ENCODE results near the gene PNPLA7. TPM values are rescaled to one million over a fixed set of nuclear protein-coding genes. Genes with fewer than 3 reads are reported as not detected.

The PNPLA7 gene
- total RNA-seq, 1 experiment from 2014 or later: 3.9 TPM

DNA sequence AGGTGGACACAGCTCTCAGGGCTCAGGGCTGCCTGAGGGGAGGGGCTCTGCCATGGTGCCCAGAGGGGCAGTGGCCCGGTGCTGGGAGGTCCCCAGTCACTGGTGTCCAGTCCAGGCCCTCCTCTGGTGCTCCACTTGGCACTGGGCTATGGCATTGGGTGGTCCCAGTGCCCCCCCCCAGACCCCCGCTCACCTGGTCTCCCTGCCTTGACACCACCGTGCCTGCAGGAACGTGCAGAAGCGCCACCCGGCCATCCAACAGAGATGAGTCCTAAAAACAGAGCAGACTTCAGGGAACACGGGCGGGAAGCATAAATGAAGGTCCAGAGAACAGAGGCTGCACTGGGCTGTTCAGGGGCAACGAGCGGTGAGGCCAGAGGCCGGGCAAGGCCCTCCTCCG lies 48.7 kb downstream of the PNPLA7 start:
- Histone ChIP-seq H3K9me3 (ENCODE audit: control insufficient read depth, insufficient read depth, low read depth, low read length) (no peaks in the 10 kb centered on the region), H3K36me3 (ENCODE audit: control insufficient read depth, insufficient read depth, low read length) (no peaks in the 10 kb centered on the region), H3K4me3 (ENCODE audit: low read depth in 2 of 2, low read length in 2 of 2) (no peak overlapping the region), H3K27ac (ENCODE audit: low read length) (no peak overlapping the region), H3K4me1 (ENCODE audit: control insufficient read depth, insufficient read depth, low read length) (no peaks in the 10 kb centered on the region; the same call in 1 of the 2 replicates), H3K27me3 (ENCODE audit: control insufficient read depth, insufficient read depth, low read length) (no peaks in the 10 kb centered on the region)
- BruUV-seq (replicated peaks): no TSS peak
- in situ Hi-C loops (cut with HindIII; ENCODE audit: low pct_unique_long_range_greater_than_20kb, low sequenced_read_pairs): no loop called here
- CTCF ChIA-PET: no interaction called here
- intact Hi-C loops (cut with micrococcal nuclease; ENCODE audit: unreplicated experiment): no loop called here
- TF ChIP-seq TCF7L2 (IDR thresholded peaks at IDR 0.05; ENCODE audit: low read depth, low read length) (no peak), SIN3A (IDR thresholded peaks at IDR 0.05; ENCODE audit: borderline replicate concordance, insufficient read depth, low read depth, low read length) (no peak)
- ATAC-seq: no peak
- no peak for DNase-seq (ENCODE audit: low read depth, low spot score)
- POLR2A ChIA-PET: no interaction called here

DNA sequence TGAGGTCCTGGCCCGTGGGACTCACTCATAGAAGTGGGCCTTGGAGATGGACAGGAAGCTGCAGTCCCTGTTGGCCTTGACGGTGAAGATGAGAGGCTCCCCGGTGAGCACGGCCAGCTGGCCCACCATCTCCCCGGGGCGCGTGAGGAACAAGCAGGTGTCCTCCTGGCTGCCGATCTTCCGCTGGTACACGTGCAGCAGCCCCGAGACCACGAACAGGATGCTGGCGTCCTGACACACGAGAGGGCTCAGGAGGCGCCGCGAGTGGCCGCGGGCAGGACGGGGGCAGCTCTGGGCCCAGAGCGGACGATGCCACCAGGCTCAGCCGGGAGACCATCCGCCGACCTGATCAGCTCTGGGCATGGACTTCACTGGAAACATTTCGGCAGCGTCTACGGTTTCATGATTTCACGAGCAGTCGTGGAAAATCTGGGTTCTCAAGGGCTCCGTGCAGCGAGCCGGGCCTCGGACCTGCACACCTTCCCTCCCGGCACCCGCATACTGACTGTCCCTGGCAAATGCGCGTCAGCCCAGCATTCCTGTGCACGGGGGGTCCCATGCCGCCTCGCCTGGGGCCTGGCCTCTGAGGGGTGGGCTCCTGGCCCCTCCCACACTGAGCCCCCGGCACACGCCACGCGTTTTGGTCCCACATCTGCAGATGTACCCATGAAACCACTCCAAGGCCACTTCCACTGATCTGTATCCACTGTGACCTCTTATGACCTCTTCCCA lies 49.4 kb downstream of the PNPLA7 start:
- CTCF ChIA-PET: no interaction called here
- H3K27ac ChIP-seq (ENCODE audit: low read length): no peak overlapping the region
- POLR2A ChIA-PET: no interaction called here
- DNase-seq (ENCODE audit: low read depth, low spot score) (no peak), ATAC-seq (no peak)
- no peaks in the 10 kb centered on the region for H3K27me3 ChIP-seq (ENCODE audit: control insufficient read depth, insufficient read depth, low read length)
- TF ChIP-seq TCF7L2 (IDR thresholded peaks at IDR 0.05; ENCODE audit: low read depth, low read length): no peak
- TF ChIP-seq, protein P1, sequence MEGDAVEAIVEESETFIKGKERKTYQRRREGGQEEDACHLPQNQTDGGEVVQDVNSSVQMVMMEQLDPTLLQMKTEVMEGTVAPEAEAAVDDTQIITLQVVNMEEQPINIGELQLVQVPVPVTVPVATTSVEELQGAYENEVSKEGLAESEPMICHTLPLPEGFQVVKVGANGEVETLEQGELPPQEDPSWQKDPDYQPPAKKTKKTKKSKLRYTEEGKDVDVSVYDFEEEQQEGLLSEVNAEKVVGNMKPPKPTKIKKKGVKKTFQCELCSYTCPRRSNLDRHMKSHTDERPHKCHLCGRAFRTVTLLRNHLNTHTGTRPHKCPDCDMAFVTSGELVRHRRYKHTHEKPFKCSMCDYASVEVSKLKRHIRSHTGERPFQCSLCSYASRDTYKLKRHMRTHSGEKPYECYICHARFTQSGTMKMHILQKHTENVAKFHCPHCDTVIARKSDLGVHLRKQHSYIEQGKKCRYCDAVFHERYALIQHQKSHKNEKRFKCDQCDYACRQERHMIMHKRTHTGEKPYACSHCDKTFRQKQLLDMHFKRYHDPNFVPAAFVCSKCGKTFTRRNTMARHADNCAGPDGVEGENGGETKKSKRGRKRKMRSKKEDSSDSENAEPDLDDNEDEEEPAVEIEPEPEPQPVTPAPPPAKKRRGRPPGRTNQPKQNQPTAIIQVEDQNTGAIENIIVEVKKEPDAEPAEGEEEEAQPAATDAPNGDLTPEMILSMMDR (IDR thresholded peaks at IDR 0.05): no peak
- H3K4me1 ChIP-seq (ENCODE audit: control insufficient read depth, insufficient read depth, low read length): no peaks in the 10 kb centered on the region; the same call in 1 of the 2 replicates
- intact Hi-C loops (cut with micrococcal nuclease; ENCODE audit: unreplicated experiment) (no loop called here), in situ Hi-C loops (cut with HindIII; ENCODE audit: low pct_unique_long_range_greater_than_20kb, low sequenced_read_pairs) (no loop called here)
- no peak overlapping the region for H3K4me3 ChIP-seq (ENCODE audit: low read depth in 2 of 2, low read length in 2 of 2)
- no peaks in the 10 kb centered on the region for H3K9me3 ChIP-seq (ENCODE audit: control insufficient read depth, insufficient read depth, low read depth, low read length)
- no TSS peak for BruUV-seq (replicated peaks)
- H3K36me3 ChIP-seq (ENCODE audit: control insufficient read depth, insufficient read depth, low read length): no peaks in the 10 kb centered on the region

DNA sequence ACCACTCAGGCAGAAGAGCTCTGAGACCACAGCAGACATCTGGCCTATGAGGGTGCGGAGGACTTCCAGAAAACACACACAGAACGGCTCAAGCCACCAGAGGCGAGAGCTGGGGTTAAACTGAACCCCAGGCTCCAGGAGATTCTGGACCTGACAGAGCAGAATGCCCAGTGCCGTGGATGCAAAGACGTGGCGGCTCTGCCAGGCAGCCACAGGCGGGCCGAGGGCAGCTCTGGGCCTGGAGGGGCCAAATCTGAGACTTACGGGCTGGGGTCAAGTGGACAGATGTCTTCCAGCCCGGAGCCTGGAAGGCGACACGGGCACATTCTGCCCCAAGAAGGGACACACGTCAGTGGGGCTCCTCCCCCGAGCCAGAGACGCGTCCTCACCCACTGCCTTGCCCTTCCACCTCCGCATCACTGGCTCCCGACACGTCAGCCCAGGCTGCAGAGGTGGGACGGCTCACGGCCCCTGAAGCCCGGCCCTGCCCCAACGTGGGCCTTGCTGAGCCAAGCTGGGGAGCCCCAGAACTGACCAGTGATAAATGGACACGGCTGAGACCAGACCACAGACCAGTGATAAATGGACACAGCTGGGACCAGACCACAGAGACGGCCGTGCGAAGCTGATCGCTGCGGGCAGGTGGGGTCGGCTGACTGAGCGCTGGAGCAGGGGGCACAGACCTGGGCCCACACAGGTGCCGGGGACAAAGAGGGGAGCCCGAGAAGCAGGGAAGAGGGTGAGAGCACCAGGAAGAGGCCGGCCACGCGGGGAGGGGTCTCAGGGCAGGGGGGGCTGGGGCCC lies 50.1 kb downstream of the PNPLA7 start:
- intact Hi-C loops (cut with micrococcal nuclease; ENCODE audit: unreplicated experiment) (no loop called here), in situ Hi-C loops (cut with HindIII; ENCODE audit: low pct_unique_long_range_greater_than_20kb, low sequenced_read_pairs) (no loop called here)
- BruUV-seq (replicated peaks): no TSS peak
- H3K4me3 ChIP-seq (ENCODE audit: low read depth in 2 of 2, low read length in 2 of 2): no peak overlapping the region
- no peak for ATAC-seq
- no peaks in the 10 kb centered on the region for H3K27me3 ChIP-seq (ENCODE audit: control insufficient read depth, insufficient read depth, low read length)
- no peaks in the 10 kb centered on the region; the same call in 1 of the 2 replicates for H3K4me1 ChIP-seq (ENCODE audit: control insufficient read depth, insufficient read depth, low read length)
- POLR2A ChIA-PET: no interaction called here
- CTCF ChIA-PET: no interaction called here
- no peaks in the 10 kb centered on the region for H3K36me3 ChIP-seq (ENCODE audit: control insufficient read depth, insufficient read depth, low read length)
- no peaks in the 10 kb centered on the region for H3K9me3 ChIP-seq (ENCODE audit: control insufficient read depth, insufficient read depth, low read depth, low read length)
- H3K27ac ChIP-seq (ENCODE audit: low read length): no peak overlapping the region
- TF ChIP-seq, protein P2, sequence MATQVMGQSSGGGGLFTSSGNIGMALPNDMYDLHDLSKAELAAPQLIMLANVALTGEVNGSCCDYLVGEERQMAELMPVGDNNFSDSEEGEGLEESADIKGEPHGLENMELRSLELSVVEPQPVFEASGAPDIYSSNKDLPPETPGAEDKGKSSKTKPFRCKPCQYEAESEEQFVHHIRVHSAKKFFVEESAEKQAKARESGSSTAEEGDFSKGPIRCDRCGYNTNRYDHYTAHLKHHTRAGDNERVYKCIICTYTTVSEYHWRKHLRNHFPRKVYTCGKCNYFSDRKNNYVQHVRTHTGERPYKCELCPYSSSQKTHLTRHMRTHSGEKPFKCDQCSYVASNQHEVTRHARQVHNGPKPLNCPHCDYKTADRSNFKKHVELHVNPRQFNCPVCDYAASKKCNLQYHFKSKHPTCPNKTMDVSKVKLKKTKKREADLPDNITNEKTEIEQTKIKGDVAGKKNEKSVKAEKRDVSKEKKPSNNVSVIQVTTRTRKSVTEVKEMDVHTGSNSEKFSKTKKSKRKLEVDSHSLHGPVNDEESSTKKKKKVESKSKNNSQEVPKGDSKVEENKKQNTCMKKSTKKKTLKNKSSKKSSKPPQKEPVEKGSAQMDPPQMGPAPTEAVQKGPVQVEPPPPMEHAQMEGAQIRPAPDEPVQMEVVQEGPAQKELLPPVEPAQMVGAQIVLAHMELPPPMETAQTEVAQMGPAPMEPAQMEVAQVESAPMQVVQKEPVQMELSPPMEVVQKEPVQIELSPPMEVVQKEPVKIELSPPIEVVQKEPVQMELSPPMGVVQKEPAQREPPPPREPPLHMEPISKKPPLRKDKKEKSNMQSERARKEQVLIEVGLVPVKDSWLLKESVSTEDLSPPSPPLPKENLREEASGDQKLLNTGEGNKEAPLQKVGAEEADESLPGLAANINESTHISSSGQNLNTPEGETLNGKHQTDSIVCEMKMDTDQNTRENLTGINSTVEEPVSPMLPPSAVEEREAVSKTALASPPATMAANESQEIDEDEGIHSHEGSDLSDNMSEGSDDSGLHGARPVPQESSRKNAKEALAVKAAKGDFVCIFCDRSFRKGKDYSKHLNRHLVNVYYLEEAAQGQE (IDR thresholded peaks at IDR 0.05; ENCODE audit: insufficient read depth in 1 of 2, low read depth in 2 of 2, low read length in 1 of 2): no peak
- TF ChIP-seq, protein P1 (IDR thresholded peaks at IDR 0.05): no peak
- DNase-seq (ENCODE audit: low read depth, low spot score): no peak

Data from Panc1 (cell line).